Measurements from ENCODE around the gene CPN2.

The CPN2 gene

GRCh38 chr3:194382196-194382891, 31.2 kb upstream of the CPN2 start (continued):
- no peak for TF ChIP-seq PATZ1 (CRISPR knock-in tag; IDR thresholded peaks at IDR 0.05; ENCODE audit: borderline replicate concordance)
- TF ChIP-seq ISL1 (CRISPR knock-in tag; IDR thresholded peaks at IDR 0.05): no peak
- TF ChIP-seq PPARA (CRISPR knock-in tag; IDR thresholded peaks at IDR 0.05; ENCODE audit: borderline replicate concordance): no peak
- TF ChIP-seq ZFP3 (CRISPR knock-in tag; IDR thresholded peaks at IDR 0.05): no peak
- TF ChIP-seq, protein P1, sequence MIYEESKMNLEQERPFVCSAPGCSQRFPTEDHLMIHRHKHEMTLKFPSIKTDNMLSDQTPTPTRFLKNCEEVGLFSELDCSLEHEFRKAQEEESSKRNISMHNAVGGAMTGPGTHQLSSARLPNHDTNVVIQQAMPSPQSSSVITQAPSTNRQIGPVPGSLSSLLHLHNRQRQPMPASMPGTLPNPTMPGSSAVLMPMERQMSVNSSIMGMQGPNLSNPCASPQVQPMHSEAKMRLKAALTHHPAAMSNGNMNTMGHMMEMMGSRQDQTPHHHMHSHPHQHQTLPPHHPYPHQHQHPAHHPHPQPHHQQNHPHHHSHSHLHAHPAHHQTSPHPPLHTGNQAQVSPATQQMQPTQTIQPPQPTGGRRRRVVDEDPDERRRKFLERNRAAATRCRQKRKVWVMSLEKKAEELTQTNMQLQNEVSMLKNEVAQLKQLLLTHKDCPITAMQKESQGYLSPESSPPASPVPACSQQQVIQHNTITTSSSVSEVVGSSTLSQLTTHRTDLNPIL (CRISPR knock-in tag; IDR thresholded peaks at IDR 0.05; ENCODE audit: low read depth): no peak
- TF ChIP-seq, protein P2, sequence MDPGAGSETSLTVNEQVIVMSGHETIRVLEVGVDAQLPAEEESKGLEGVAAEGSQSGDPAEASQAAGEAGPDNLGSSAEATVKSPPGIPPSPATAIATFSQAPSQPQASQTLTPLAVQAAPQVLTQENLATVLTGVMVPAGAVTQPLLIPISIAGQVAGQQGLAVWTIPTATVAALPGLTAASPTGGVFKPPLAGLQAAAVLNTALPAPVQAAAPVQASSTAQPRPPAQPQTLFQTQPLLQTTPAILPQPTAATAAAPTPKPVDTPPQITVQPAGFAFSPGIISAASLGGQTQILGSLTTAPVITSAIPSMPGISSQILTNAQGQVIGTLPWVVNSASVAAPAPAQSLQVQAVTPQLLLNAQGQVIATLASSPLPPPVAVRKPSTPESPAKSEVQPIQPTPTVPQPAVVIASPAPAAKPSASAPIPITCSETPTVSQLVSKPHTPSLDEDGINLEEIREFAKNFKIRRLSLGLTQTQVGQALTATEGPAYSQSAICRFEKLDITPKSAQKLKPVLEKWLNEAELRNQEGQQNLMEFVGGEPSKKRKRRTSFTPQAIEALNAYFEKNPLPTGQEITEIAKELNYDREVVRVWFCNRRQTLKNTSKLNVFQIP (CRISPR knock-in tag; IDR thresholded peaks at IDR 0.05; ENCODE audit: borderline replicate concordance, low read depth): no peak
- TF ChIP-seq GLIS3 (CRISPR knock-in tag; IDR thresholded peaks at IDR 0.05): no peak

- peak; percentile 100 for ATAC-seq
- no peak for TF ChIP-seq ESRRG (CRISPR knock-in tag; IDR thresholded peaks at IDR 0.05)
- TF ChIP-seq GLIS3 (CRISPR knock-in tag; IDR thresholded peaks at IDR 0.05): no peak
Observed at GRCh38 chr3:194381460-194381875, 30.3 kb upstream of the CPN2 start.

- ATAC-seq: no peak
- TF ChIP-seq, protein P2 (CRISPR knock-in tag; IDR thresholded peaks at IDR 0.05; ENCODE audit: borderline replicate concordance, low read depth): no peak
Observed at GRCh38 chr3:194380326-194380725, 29.2 kb upstream of the CPN2 start.

DNA sequence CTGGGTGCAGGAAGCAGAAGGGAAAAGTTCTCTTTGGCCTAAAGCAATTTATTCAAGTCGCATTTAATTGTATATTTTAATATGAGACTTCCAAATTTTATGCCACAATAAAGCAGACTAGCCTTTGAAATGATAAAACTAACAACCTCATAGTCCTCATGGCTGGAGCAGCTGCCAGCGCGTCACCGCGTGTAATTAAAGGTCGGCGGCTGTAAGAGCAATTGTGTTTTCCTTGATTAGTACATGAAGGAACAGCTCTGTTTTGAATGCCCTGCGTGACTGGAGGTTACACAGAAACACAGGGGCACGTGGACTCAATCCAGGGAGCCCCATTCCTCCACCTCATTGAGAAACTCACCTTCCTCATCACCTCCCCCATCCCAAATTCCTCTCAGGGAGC, 28.5 kb upstream of the CPN2 start:
- no peak for ATAC-seq
- TF ChIP-seq ISL1 (CRISPR knock-in tag; IDR thresholded peaks at IDR 0.05) (no peak), ZFP30 (CRISPR knock-in tag; IDR thresholded peaks at IDR 0.05) (no peak), CSDC2 (CRISPR knock-in tag; IDR thresholded peaks at IDR 0.05) (no peak), SNAI2 (CRISPR knock-in tag; IDR thresholded peaks at IDR 0.05) (no peak), TCF4 (CRISPR knock-in tag; IDR thresholded peaks at IDR 0.05; ENCODE audit: borderline replicate concordance) (no peak), GLIS3 (CRISPR knock-in tag; IDR thresholded peaks at IDR 0.05) (no peak), ARNTL (CRISPR knock-in tag; IDR thresholded peaks at IDR 0.05; ENCODE audit: borderline replicate concordance, low read depth) (no peak), ZNF565 (CRISPR knock-in tag; conservative IDR thresholded peaks at IDR 0.05; ENCODE audit: low read depth) (no peak), ESRRG (CRISPR knock-in tag; IDR thresholded peaks at IDR 0.05) (no peak), ZFP3 (CRISPR knock-in tag; IDR thresholded peaks at IDR 0.05) (no peak), RARB (CRISPR knock-in tag; IDR thresholded peaks at IDR 0.05) (no peak), BACH2 (CRISPR knock-in tag; IDR thresholded peaks at IDR 0.05; ENCODE audit: borderline replicate concordance) (no peak), OSR1 (CRISPR knock-in tag; IDR thresholded peaks at IDR 0.05) (no peak)
- TF ChIP-seq, protein P3, sequence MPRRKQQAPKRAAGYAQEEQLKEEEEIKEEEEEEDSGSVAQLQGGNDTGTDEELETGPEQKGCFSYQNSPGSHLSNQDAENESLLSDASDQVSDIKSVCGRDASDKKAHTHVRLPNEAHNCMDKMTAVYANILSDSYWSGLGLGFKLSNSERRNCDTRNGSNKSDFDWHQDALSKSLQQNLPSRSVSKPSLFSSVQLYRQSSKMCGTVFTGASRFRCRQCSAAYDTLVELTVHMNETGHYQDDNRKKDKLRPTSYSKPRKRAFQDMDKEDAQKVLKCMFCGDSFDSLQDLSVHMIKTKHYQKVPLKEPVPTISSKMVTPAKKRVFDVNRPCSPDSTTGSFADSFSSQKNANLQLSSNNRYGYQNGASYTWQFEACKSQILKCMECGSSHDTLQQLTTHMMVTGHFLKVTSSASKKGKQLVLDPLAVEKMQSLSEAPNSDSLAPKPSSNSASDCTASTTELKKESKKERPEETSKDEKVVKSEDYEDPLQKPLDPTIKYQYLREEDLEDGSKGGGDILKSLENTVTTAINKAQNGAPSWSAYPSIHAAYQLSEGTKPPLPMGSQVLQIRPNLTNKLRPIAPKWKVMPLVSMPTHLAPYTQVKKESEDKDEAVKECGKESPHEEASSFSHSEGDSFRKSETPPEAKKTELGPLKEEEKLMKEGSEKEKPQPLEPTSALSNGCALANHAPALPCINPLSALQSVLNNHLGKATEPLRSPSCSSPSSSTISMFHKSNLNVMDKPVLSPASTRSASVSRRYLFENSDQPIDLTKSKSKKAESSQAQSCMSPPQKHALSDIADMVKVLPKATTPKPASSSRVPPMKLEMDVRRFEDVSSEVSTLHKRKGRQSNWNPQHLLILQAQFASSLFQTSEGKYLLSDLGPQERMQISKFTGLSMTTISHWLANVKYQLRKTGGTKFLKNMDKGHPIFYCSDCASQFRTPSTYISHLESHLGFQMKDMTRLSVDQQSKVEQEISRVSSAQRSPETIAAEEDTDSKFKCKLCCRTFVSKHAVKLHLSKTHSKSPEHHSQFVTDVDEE (CRISPR knock-in tag; IDR thresholded peaks at IDR 0.05): no peak
- TF ChIP-seq, protein P1 (CRISPR knock-in tag; IDR thresholded peaks at IDR 0.05; ENCODE audit: low read depth): no peak
